ENCODE results near the gene ANKRD60. TPM values are rescaled to one million over a fixed set of nuclear protein-coding genes. Genes with fewer than 3 reads are reported as not detected.

Gene ANKRD60
- total RNA-seq, 4 donors from 2014 or later: not detected

DNA sequence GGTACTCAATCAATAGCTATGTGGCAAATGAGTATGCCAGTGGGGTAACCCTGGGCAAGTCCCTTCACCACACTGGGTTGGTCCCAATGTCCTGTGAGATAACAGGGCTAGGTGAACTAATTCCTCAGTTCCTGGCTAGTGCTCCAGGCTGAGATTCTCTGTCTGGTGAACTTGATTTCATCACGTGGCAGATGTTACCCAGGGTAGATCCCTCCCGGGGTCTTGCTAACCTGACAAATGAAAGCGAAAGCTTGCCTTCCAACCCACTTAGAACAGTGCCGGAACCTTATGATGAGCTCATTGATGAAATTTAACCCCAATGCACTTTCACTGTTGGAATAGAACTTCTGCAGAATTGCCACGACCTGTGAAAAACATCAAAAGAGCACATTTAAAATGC, 6.6 kb upstream of the ANKRD60 start:
- no peak overlapping the region for H3K27ac ChIP-seq
- in situ Hi-C loops (cut with MboI; ENCODE audit: low pct_ligation_motif_present in 1 of 4, low pct_unique_long_range_greater_than_20kb in 1 of 4, low sequenced_read_pairs in 3 of 4): loop anchor here in 3 of 4 donors (10.0 to 25.0 kb wide), 5 partner anchors 210 to 1227 kb away; partner anchors contain the start of genes STX16 (in 2 of the 3), GNAS (in 1 of the 3) and GNAS-AS1 (in 1 of the 3)

DNA sequence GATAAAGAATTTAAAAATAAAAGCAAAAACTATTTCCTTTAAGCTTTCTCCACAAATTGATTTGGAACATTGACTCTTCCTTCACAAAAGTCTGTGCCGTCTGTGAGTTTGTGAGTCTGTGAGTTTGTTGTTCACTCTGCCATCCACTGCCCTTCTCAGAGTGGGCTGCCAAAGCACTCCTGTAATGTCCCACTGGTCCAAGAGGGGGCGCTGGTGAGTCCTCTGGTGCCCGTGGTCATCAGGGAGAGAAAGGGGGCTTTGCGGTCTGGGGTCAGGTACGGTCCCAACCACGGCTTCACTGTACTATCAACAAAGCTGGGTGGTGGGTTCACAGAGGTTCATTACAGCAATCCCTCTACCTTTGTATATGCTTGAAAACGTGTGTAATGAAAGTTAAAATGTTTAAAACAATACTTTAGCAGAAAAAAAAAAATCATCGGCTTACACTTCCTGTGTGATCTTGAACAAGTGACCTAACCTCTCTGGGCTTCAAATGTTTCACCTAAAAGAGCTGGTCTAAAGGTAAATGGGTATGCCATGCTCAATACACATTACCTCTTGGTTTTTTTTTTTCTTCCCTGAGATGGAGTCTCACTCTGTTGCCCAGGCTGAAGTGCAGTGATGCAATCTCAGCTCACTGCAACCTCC, 5.6 kb upstream of the ANKRD60 start:
- Histone ChIP-seq H3K4me3 (no peak overlapping the region), H3K4me1 (peaks cover 0 to 10% (median 1%) of the 10 kb centered on the region in 4 donors), H3K9me3 (no peaks in the 10 kb centered on the region), H3K36me3 (no peaks in the 10 kb centered on the region), H3K27ac (no peak overlapping the region), H3K27me3 (peaks cover 15% of the 10 kb centered on the region)
- in situ Hi-C loops (cut with MboI; ENCODE audit: low pct_ligation_motif_present in 1 of 4, low pct_unique_long_range_greater_than_20kb in 1 of 4, low sequenced_read_pairs in 3 of 4) (loop anchor here in 3 of 4 donors (10.0 to 25.0 kb wide), 5 partner anchors 211 to 1228 kb away; partner anchors contain the start of genes STX16 (in 2 of the 3), GNAS (in 1 of the 3) and GNAS-AS1 (in 1 of the 3)), intact Hi-C loops (cut with DNase I; ENCODE audit: low total_unique reads) (loop anchor here (10.0 kb wide), 1 partner anchor 421 kb away; the partner anchor contains the start of gene STX16)
- 48 to 72% methylated on average over 5 to 8 of the region's 8 CpGs for WGBS, 2 donors (ENCODE audit: low coverage in 1 of 2)
- DNase-seq: peak; percentile 31
- TF ChIP-seq POLR2AphosphoS5 (IDR thresholded peaks at IDR 0.05): no peak
- TF ChIP-seq, protein P1, sequence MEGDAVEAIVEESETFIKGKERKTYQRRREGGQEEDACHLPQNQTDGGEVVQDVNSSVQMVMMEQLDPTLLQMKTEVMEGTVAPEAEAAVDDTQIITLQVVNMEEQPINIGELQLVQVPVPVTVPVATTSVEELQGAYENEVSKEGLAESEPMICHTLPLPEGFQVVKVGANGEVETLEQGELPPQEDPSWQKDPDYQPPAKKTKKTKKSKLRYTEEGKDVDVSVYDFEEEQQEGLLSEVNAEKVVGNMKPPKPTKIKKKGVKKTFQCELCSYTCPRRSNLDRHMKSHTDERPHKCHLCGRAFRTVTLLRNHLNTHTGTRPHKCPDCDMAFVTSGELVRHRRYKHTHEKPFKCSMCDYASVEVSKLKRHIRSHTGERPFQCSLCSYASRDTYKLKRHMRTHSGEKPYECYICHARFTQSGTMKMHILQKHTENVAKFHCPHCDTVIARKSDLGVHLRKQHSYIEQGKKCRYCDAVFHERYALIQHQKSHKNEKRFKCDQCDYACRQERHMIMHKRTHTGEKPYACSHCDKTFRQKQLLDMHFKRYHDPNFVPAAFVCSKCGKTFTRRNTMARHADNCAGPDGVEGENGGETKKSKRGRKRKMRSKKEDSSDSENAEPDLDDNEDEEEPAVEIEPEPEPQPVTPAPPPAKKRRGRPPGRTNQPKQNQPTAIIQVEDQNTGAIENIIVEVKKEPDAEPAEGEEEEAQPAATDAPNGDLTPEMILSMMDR (IDR thresholded peaks at IDR 0.05): peak in 4 of 5 experiments; percentile 43 to 61 (median 54)

More for the DNA sequence above, 6.6 kb upstream of the ANKRD60 start:
- no peaks in the 10 kb centered on the region for H3K9me3 ChIP-seq
- H3K4me1 ChIP-seq: peaks cover 0 to 8% (median 0%) of the 10 kb centered on the region in 4 donors
- H3K27me3 ChIP-seq: peaks cover 5% of the 10 kb centered on the region
- DNase-seq: no peak
- H3K4me3 ChIP-seq: no peak overlapping the region
- 83 to 95% methylated on average over 3 to 5 of the region's 5 CpGs for WGBS, 2 donors (ENCODE audit: low coverage in 1 of 2)
- peaks cover 0 to 5% (median 0%) of the 10 kb centered on the region in 4 donors for H3K36me3 ChIP-seq
- intact Hi-C loops (cut with DNase I; ENCODE audit: low total_unique reads): loop anchor here (10.0 kb wide), 1 partner anchor 420 kb away; the partner anchor contains the start of gene STX16
- TF ChIP-seq POLR2A (IDR thresholded peaks at IDR 0.05) (no peak), POLR2AphosphoS5 (IDR thresholded peaks at IDR 0.05) (no peak), EP300 (IDR thresholded peaks at IDR 0.05; ENCODE audit: low read depth) (no peak)
- TF ChIP-seq, protein P1 (IDR thresholded peaks at IDR 0.05): no peak

DNA sequence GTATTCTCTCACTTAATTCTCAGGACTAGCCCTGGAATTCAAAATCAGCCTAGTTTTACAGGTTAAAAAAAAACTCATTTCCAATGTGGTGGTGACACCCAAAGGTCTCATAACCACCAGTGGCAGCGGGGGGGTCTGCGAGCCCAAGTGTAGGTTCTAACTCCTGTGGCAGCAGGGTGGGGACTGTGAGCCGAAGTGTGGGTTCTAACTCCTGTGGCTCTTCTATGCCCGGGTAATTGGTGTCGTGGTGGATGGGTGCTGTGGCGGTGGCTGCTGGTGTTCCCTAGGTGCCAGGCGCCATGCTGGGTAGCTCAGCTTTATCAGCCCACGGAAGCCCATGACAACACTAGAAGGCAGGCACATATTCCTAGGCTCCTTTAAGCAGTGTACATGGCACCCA, 4.9 kb upstream of the ANKRD60 start:
- TF ChIP-seq EP300 (IDR thresholded peaks at IDR 0.05; ENCODE audit: low read depth) (no peak), POLR2A (IDR thresholded peaks at IDR 0.05) (no peak), POLR2AphosphoS5 (IDR thresholded peaks at IDR 0.05) (no peak)
- TF ChIP-seq, protein P1 (IDR thresholded peaks at IDR 0.05): no peak
- intact Hi-C loops (cut with DNase I; ENCODE audit: low total_unique reads): loop anchor here (10.0 kb wide), 1 partner anchor 421 kb away; the partner anchor contains the start of gene STX16
- peaks cover 21% of the 10 kb centered on the region for H3K27me3 ChIP-seq
- H3K4me3 ChIP-seq: no peak overlapping the region
- WGBS, 2 donors (ENCODE audit: low coverage in 1 of 2): 93 to 100% methylated on average over 2 to 8 of the region's 8 CpGs
- in situ Hi-C loops (cut with MboI; ENCODE audit: low pct_ligation_motif_present in 1 of 4, low pct_unique_long_range_greater_than_20kb in 1 of 4, low sequenced_read_pairs in 3 of 4): loop anchor here in 3 of 4 donors (10.0 to 25.0 kb wide), 5 partner anchors 211 to 1229 kb away; partner anchors contain the start of genes STX16 (in 2 of the 3), GNAS (in 1 of the 3) and GNAS-AS1 (in 1 of the 3)
- no peak for DNase-seq
- H3K4me1 ChIP-seq: peaks cover 0 to 15% (median 5%) of the 10 kb centered on the region in 4 donors
- H3K27ac ChIP-seq: no peak overlapping the region
- no peaks in the 10 kb centered on the region for H3K9me3 ChIP-seq
- H3K36me3 ChIP-seq: no peaks in the 10 kb centered on the region

DNA sequence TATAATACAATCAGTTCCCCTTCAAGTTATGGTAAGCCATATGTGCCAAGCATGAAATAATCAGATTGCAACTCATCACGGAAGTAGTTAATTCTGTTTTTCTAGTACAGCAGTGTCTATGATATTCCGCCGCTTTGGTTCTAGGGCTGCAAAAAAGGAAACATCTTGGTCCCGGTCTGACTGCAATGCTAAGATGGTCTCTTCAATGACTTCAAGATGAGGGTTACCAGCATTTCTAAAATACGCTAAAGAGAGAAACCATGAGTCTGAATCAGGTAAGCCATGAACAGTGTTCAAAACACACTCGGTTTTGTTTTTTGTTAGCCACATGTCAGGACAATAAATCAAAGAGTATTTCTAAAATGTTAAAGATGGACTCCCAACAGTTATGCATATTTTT, 3.2 kb upstream of the ANKRD60 start:
- H3K27me3 ChIP-seq: peaks cover 39% of the 10 kb centered on the region
- H3K27ac ChIP-seq: no peak overlapping the region
- H3K36me3 ChIP-seq: no peaks in the 10 kb centered on the region
- DNase-seq: no peak
- H3K4me3 ChIP-seq: no peak overlapping the region
- H3K9me3 ChIP-seq: no peaks in the 10 kb centered on the region
- 67 to 73% methylated on average over 6 of the region's 6 CpGs for WGBS, 2 donors (ENCODE audit: low coverage in 1 of 2)
- H3K4me1 ChIP-seq: peaks cover 0 to 12% (median 5%) of the 10 kb centered on the region in 4 donors
- in situ Hi-C loops (cut with MboI; ENCODE audit: low pct_ligation_motif_present in 1 of 4, low pct_unique_long_range_greater_than_20kb in 1 of 4, low sequenced_read_pairs in 3 of 4) (loop anchor here in 3 of 4 donors (10.0 to 25.0 kb wide), 5 partner anchors 213 to 1231 kb away; partner anchors contain the start of genes STX16 (in 2 of the 3), GNAS (in 1 of the 3) and GNAS-AS1 (in 1 of the 3)), intact Hi-C loops (cut with DNase I; ENCODE audit: low total_unique reads) (loop anchor here (10.0 kb wide), 1 partner anchor 423 kb away; the partner anchor contains the start of gene STX16)
- TF ChIP-seq EP300 (IDR thresholded peaks at IDR 0.05; ENCODE audit: low read depth) (no peak), POLR2AphosphoS5 (IDR thresholded peaks at IDR 0.05) (no peak), POLR2A (IDR thresholded peaks at IDR 0.05) (no peak)
- TF ChIP-seq, protein P1 (IDR thresholded peaks at IDR 0.05): no peak

Measured in transverse colon (tissue), 4 donors.